ENCODE measurements around the gene LMOD1.

DNA sequence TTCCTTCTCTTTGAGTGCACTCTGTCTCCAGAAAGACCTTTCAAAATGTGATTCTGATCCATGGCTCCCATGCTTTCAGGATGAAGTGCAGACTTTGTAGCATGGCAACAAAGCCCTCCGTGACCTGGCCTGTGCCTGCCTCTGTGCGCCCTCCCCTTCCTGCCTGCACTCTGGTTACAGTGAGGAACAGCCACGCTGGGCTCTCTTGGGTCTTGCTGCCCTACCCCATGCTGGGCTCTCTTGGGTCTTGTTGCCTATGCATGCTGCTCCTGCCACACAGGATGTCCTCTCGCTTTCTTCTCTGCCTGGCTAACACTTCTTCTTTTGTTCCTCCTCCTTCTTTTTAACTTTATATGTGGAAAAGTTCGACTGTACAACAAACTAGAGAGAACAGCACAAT lies 28.0 kb downstream of the LMOD1 start:
- TF ChIP-seq, protein P1, sequence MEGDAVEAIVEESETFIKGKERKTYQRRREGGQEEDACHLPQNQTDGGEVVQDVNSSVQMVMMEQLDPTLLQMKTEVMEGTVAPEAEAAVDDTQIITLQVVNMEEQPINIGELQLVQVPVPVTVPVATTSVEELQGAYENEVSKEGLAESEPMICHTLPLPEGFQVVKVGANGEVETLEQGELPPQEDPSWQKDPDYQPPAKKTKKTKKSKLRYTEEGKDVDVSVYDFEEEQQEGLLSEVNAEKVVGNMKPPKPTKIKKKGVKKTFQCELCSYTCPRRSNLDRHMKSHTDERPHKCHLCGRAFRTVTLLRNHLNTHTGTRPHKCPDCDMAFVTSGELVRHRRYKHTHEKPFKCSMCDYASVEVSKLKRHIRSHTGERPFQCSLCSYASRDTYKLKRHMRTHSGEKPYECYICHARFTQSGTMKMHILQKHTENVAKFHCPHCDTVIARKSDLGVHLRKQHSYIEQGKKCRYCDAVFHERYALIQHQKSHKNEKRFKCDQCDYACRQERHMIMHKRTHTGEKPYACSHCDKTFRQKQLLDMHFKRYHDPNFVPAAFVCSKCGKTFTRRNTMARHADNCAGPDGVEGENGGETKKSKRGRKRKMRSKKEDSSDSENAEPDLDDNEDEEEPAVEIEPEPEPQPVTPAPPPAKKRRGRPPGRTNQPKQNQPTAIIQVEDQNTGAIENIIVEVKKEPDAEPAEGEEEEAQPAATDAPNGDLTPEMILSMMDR (IDR thresholded peaks at IDR 0.05): no peak
- TF ChIP-seq POLR2A (IDR thresholded peaks at IDR 0.05): no peak
- no peak for TF ChIP-seq POLR2AphosphoS5 (IDR thresholded peaks at IDR 0.05)
